Erythroblast (primary cell): ENCODE results near the gene DNAH10.
A peak's percentile ranks its signal among the peaks of the same experiment; 100 is the strongest.

ENCODE experiments used
- DNase-seq, 2 experiments: peaks; one replicate each; lab custom pipeline; 2025; lab: John Stamatoyannopoulos, UW
- GATA1 ChIP-seq: IDR thresholded peaks from 2 replicates; pipeline ENCODE4 v1.6.1; 2011; ENCODE audit warnings: low read depth, mild to moderate bottlenecking, control low read depth, low read length, moderate library complexity
- POLR2A ChIP-seq: IDR thresholded peaks from 2 replicates; pipeline ENCODE4 v1.6.1; 2011; ENCODE audit warnings: mild to moderate bottlenecking, low read length

DNAH10 gene, protein sequence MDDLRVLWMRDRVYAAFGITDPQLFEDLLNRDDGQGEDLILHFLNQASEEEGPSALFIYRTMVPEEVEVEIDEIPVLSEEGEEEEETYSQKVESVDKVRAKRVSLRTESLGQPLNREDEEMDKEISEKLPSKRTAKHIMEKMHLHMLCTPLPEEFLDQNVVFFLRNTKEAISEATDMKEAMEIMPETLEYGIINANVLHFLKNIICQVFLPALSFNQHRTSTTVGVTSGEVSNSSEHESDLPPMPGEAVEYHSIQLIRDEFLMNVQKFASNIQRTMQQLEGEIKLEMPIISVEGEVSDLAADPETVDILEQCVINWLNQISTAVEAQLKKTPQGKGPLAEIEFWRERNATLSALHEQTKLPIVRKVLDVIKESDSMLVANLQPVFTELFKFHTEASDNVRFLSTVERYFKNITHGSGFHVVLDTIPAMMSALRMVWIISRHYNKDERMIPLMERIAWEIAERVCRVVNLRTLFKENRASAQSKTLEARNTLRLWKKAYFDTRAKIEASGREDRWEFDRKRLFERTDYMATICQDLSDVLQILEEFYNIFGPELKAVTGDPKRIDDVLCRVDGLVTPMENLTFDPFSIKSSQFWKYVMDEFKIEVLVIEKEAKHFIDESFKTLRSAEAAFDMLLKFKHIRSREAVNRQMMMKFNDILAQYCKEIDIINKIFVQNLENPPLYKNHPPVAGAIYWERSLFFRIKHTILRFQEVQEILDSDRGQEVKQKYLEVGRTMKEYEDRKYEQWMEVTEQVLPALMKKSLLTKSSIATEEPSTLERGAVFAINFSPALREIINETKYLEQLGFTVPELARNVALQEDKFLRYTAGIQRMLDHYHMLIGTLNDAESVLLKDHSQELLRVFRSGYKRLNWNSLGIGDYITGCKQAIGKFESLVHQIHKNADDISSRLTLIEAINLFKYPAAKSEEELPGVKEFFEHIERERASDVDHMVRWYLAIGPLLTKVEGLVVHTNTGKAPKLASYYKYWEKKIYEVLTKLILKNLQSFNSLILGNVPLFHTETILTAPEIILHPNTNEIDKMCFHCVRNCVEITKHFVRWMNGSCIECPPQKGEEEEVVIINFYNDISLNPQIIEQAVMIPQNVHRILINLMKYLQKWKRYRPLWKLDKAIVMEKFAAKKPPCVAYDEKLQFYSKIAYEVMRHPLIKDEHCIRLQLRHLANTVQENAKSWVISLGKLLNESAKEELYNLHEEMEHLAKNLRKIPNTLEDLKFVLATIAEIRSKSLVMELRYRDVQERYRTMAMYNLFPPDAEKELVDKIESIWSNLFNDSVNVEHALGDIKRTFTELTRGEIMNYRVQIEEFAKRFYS (N-terminal part only)

DNA sequence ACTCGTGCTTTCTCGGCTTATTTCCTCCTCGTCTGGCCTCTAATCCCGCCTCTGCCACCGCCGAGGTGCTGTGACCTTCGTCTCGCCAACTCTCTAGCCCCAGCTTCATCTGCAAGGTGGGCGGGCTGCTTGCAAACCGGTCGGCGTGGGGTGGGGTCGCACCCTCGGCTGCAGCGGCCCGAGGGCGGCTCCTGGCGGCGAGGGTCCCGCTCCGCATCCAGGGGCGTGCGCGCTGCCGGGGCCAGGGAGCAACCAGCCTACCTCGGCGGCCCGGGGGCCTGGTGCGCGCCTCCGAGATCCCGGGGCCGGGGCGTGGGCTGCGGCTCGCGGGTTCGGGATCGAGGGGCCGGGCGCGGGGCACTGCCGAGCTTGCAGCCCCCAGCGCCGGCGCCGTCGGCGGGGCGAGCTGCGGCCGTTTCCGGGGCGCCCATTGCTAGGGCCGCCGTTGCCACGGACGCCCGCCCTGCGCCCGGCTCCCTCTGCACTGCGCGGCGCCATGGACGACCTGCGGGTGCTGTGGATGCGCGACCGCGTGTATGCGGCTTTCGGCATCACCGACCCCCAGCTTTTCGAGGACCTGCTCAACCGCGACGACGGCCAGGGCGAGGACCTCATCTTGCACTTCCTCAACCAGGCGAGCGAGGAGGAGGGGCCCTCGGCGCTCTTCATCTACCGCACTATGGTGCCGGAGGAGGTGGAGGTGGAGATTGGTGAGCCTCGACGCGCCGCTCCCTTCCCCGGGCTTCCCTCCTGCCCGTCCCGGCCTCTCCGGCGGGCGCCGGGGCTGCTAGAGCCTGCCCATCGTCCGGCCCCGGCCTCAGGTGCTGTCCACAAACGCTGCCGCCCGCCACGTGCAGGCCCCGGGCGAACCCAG lies at the start of gene DNAH10:
Gene DNAH10 (plus strand): TSS at position 461 of the 874 bp plus-strand sequence. CDS start 36 bp downstream, at position 497.
- DNase-seq, result peak; percentile 53 to 54
- no peak for TF ChIP-seq GATA1
- no peak for TF ChIP-seq POLR2A

DNA sequence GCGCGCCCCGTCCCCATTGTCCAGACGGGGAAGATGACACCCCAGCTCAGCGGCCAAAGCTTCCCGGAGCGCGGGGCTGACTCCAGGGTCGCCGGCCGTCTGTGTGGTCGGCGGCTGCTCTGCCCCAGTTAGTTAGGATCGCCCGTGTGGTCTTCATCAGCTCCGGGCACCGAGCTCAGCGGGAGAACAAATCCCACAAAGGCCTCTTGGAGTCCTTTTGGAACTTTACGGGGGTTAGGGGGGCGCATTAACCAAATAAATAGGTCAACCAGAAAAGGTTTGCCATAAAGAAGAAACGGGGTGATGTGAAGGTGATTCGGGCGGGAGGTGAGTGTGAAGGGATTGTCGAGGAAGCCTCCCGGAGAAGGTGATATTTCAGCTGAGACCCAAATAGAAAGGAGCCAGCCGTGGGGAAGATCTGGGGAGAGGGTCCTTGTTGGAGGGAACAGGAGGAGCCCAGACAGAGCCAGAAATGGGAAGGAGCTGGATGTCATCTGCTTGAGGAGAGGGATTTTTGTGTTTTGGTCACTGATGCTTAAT lies 49.3 kb upstream of the DNAH10 start:
- TF ChIP-seq POLR2A, result no peak
- TF ChIP-seq GATA1, result no peak
- no peak for DNase-seq

DNA sequence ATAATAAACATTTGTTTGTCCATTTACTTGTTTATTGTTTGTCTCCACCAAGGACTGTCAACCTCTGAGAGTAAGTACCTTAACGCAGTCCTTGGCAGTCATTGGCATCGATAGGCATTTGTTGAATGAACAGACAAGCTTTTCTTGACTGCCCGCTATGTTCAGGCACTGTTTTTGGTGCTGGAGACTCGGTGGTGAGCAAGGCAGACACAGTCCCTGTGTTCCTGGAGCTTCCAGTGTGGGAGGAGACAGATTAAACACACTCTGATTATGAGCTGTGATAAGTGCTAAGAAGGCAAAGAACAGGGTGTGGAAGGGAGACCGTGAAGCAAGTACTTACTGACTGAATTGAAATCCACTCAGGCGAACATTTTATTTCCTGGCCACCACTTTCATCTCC lies 48.7 kb upstream of the DNAH10 start:
- TF ChIP-seq GATA1 (no peak), POLR2A (peak; percentile 40)
- DNase-seq, result peak; percentile 81 to 83

DNA sequence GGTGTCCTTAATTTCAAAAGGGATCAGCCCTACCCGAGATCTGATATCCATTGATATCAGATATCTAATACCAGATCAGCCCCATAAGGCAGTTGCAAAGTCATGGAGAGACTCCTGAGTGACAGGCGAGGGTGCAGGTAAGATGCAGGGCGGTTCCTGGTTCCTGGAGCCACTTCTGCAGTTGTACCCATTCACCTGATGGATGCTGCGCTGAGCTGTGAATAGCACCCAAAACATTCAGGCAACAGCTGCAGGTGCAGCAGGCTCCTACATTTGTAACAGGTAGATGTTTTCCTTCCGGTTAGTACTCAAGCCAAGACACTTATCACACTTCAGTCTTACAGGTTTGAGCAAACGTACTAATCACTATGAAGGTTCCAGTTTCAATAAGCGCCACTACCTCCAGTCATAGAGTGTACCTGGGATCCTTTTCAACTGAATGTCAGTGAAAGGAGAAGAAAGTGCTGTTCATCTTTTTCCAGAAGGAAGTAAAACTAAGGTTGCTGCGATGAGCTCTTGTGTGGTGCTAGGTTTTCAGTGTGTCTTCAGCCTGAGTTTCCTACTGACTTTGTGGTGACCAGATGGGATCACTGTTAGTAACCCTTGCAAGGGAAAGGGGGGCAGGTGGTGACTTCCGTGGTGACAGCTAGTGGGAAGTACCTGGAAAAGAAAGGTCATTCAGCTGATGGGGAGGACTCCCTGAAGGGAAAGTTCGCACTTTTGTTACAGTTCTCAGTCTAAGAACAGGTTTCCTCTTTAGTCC lies 48.1 kb upstream of the DNAH10 start:
- no peak for TF ChIP-seq POLR2A
- TF ChIP-seq GATA1, result no peak

DNA sequence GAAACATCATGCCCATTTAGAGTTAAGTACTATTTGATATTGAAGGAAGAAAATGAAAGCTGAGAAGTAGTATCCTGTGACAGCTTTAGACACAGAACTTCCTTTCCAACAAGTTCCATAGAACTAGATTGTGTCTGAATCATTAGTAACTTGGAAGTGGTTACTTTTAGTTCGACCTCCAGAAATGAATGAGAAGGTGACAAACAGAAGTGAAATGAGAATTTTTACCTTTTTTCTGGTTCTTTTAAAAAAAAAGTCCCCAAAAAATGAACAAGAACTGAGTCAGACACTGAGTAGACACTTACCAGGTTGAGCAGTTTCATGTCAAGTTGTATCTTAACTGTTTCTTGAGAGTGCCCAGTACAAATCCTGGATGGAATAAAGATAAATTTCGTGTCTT lies 46.9 kb upstream of the DNAH10 start:
- TF ChIP-seq GATA1, result no peak
- no peak for TF ChIP-seq POLR2A
- DNase-seq, result peak in 1 of 2 experiments; percentile 10

More for the DNA sequence above, 48.1 kb upstream of the DNAH10 start:
- peak; percentile 26 to 43 for DNase-seq

DNA sequence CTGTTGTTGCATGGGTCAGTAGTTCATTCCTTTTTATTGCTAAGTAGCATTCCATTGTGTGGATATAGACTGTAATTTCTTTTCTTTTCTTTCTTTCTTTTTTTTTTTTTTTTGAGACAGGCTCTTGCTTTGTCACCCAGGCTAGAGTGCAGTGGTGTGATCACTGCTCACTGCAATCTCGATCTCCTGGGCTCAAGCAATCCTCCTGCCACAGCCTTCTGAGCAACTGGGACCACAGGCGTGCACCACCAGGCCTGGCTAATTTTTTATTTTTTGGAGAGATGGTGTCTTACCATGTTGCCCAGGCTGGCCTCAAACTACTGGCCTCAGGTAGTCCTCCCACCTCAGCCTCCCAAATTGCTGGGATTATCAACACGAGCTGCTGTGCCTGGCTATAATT lies 44.8 kb upstream of the DNAH10 start:
- peak; percentile 26 to 34 for DNase-seq
- TF ChIP-seq GATA1, result no peak
- TF ChIP-seq POLR2A, result no peak

DNA sequence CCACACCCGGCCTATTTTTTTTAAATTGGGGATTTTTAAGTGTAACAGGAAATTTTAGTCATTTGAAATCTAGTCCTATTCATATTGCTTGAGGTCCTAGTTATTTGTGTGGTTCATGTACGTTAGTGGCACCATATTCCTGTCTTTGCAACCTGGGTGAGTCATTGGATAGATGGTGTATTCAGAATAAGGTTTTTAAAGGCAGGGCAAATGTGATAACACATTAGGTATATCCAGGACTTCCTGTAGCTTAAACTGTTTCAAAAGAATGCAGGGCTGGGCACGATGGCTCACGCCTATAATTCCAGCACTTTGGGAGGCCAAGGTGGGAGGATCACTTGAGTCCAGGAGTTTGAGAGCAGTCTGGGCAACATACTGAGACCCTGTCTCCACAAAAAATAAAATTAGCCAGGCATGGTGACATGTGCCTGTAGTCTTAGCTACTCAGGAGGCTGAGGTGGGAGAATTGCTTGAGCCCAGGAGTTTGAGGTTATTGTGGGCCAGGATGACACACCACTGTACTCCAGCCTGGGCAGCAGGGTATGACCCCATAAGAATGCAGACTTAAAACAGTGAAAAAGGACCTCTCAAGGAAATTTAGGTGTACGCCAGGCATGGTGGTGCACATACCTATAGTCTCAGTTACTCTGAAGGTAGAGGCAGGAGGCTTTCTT lies 41.8 kb upstream of the DNAH10 start:
- TF ChIP-seq GATA1 (no peak), POLR2A (no peak)
- peak; percentile 32 to 48 for DNase-seq

DNA sequence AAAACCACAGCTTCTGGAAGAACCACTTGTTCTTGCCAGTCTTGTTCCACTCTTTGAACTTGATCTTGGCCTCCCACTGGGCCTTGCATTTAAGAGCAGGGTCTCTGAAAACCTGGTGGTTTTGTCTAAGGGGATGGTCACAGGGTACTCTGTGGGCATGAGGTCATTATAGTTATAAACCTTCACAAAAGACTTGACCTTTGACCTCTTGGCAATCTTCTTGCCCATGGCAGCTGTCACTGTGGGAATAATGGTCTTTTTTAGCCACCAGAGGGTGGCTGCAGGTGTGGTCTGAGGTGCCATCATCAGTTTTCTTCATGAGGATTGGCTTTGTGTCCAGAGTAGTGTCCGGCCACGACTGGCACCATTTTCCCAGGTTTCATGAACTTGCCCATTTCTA lies 40.9 kb upstream of the DNAH10 start:
- no peak for TF ChIP-seq GATA1
- no peak for TF ChIP-seq POLR2A
- no peak for DNase-seq

DNA sequence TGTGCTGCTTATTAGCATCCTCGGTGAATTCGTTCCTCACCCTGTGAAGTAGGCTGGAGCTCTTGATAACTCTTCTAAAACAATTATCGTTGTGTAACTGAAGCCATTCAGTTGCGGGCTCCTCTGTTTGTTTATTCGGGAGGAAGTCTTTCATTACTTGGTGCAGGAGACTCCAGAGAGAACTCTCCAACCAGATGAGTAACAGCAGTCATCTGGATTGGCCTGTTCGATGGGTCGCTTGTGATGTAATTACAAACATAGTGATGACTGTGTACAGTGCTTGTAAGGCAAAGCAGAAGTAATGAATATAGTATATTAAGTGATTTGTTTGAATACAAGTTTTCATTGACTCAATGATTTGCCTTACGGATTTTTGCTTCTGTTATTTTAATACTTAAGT lies 39.1 kb upstream of the DNAH10 start:
- TF ChIP-seq GATA1 (no peak), POLR2A (no peak)
- DNase-seq, result no peak

DNA sequence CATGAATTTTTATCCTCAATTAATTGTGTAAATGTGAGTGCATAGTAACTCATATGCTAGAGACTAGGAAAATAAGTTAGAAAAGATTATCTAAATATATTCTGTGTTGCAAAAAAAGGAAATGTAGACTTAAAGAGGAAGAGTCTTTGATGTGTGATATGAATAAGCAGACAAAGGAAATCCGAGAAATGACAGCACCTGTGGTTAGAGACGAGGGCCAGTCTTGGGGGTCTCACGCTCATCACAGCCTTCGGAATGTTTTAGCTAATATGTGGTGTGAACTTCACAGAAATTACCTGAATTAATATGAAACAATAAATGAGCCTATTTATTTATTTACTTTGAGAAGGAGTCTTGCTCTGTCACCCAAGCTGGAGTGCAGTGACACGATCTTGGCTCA lies 38.3 kb upstream of the DNAH10 start:
- no peak for DNase-seq
- no peak for TF ChIP-seq POLR2A
- no peak for TF ChIP-seq GATA1

DNA sequence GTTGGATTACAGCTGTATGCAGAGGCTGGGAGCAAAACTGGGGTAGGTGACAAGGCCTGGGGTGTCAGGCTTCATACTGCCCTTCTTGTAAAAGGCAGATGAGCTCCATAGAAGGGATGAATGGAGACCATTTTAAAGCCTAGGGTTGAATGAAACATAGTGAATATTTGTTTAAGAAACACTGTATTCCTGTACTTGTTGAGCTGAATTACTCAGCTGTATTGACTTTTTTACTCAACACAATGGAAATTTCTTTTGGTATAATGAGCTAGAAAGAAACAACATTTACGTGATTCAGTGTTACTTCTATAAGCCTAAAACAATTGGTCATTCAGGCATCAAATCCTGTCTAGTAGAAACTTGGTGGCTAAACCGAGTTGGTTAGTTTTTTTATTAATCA lies 35.9 kb upstream of the DNAH10 start:
- TF ChIP-seq POLR2A (no peak), GATA1 (no peak)
- DNase-seq, result no peak
